ENCODE data around the gene TAF5L. TPM values are rescaled to one million over a fixed set of nuclear protein-coding genes. Genes with fewer than 3 reads are reported as not detected.

The TAF5L gene
- total and polyA plus RNA-seq, 2 of the 4 experiments (the other 2 are of a cell fraction), result 17.9 to 18.6 TPM

DNA sequence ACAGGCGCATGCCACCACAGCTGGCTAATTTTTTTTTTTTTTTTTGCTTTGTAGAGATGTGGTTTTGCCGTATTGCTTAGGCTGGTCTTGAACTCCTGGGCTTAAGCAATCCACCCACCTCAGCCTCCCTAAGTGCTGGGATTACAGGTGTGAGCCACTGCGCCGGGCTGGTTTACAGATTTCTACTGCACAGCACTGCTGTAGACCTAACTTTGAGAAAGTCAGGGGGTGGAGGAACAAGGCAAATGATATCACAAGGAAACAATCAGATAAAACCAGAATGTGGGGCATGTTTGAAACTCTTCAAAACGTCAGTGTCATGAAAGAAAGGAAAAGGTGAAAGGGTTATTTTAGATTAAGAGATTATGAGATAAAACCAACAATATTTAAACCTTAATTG, 45.4 kb upstream of the TAF5L start:
- in situ Hi-C loops (cut with MboI; ENCODE audit: low sequenced_read_pairs), result no loop called here
- BruUV-seq (replicated peaks), result no TSS peak
- CTCF ChIA-PET, result no interaction called here

More for the DNA sequence above, 45.4 kb upstream of the TAF5L start:
- H3K4me1 ChIP-seq (ENCODE audit: control insufficient read depth, insufficient read depth, low read length), result no peaks in the 10 kb centered on the region
- no peak overlapping the region for H3K23ac ChIP-seq (ENCODE audit: low read depth, low read length)
- H3K14ac ChIP-seq (replicated peaks; ENCODE audit: low read depth, low read length), result no peak overlapping the region
- ATAC-seq (ENCODE audit: low read depth), result no peak
- TF ChIP-seq MAZ (IDR thresholded peaks at IDR 0.05; ENCODE audit: borderline replicate concordance, low read depth, low read length), result no peak
- TF ChIP-seq, protein P1, sequence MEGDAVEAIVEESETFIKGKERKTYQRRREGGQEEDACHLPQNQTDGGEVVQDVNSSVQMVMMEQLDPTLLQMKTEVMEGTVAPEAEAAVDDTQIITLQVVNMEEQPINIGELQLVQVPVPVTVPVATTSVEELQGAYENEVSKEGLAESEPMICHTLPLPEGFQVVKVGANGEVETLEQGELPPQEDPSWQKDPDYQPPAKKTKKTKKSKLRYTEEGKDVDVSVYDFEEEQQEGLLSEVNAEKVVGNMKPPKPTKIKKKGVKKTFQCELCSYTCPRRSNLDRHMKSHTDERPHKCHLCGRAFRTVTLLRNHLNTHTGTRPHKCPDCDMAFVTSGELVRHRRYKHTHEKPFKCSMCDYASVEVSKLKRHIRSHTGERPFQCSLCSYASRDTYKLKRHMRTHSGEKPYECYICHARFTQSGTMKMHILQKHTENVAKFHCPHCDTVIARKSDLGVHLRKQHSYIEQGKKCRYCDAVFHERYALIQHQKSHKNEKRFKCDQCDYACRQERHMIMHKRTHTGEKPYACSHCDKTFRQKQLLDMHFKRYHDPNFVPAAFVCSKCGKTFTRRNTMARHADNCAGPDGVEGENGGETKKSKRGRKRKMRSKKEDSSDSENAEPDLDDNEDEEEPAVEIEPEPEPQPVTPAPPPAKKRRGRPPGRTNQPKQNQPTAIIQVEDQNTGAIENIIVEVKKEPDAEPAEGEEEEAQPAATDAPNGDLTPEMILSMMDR (conservative IDR thresholded peaks at IDR 0.05; ENCODE audit: low read depth, low read length), result no peak
- no peak for TF ChIP-seq RCOR1 (IDR thresholded peaks at IDR 0.05; ENCODE audit: insufficient replicate concordance, low read length)
- no peak for TF ChIP-seq POLR2A (IDR thresholded peaks at IDR 0.05; ENCODE audit: low read depth, low read length)
- no peak for TF ChIP-seq MAFK (IDR thresholded peaks at IDR 0.05; ENCODE audit: low read depth, low read length)
- no peak for TF ChIP-seq CEBPB (IDR thresholded peaks at IDR 0.05; ENCODE audit: low read depth, low read length)
- no peak for TF ChIP-seq SMC3 (IDR thresholded peaks at IDR 0.05; ENCODE audit: low read depth, low read length)
- no peak for TF ChIP-seq MXI1 (IDR thresholded peaks at IDR 0.05; ENCODE audit: borderline replicate concordance, low read depth, low read length)
- no peak for TF ChIP-seq RAD21 (IDR thresholded peaks at IDR 0.05; ENCODE audit: low read length)
- no peak for TF ChIP-seq NFE2L2 (IDR thresholded peaks at IDR 0.05; ENCODE audit: low read depth, low read length)
- H3K18ac ChIP-seq (ENCODE audit: low read depth, low read length), result no peak overlapping the region
- no peaks in the 10 kb centered on the region for H3K9me1 ChIP-seq (ENCODE audit: insufficient read depth, low read length)
- no peaks in the 10 kb centered on the region for H3K79me1 ChIP-seq (ENCODE audit: low read depth in 1 of 2, low read length in 2 of 2)
- dilution Hi-C loops (cut with HindIII; ENCODE audit: low sequenced_read_pairs, unreplicated experiment) (no loop called here), intact Hi-C loops (cut with micrococcal nuclease) (no loop called here)
- no peaks in the 10 kb centered on the region for H3K9me3 ChIP-seq (ENCODE audit: control insufficient read depth, insufficient read depth, low read length)
- H3K9ac ChIP-seq (ENCODE audit: low read depth, low read length), result no peak overlapping the region
- H4K8ac ChIP-seq (ENCODE audit: low read depth in 2 of 2, low read length in 2 of 2), result no peak overlapping the region
- no peak overlapping the region for H3K4me2 ChIP-seq (ENCODE audit: low read depth, low read length)
- H2BK20ac ChIP-seq (ENCODE audit: low read depth, low read length), result no peak overlapping the region
- H2AK5ac ChIP-seq (ENCODE audit: low read depth, low read length), result no peak overlapping the region
- no peaks in the 10 kb centered on the region for H3K36me3 ChIP-seq (ENCODE audit: control insufficient read depth, insufficient read depth, low read length)
- H3K27me3 ChIP-seq (ENCODE audit: control insufficient read depth, insufficient read depth, low read length), result no peaks in the 10 kb centered on the region
- H2BK15ac ChIP-seq (ENCODE audit: low read depth, low read length), result no peak overlapping the region
- H2AFZ ChIP-seq (replicated peaks; ENCODE audit: low read length, poor library complexity), result no peak overlapping the region
- POLR2A ChIA-PET (ENCODE audit: unreplicated experiment), result no interaction called here
- no CpG with 5 or more reads among the region's 5 CpGs for WGBS, 2 experiments (ENCODE audit: extremely low coverage in 2 of 2, insufficient read length in 1 of 2)
- DNase-seq, result no peak
- no peak overlapping the region for H2BK120ac ChIP-seq (ENCODE audit: low read depth, low read length)
- H4K5ac ChIP-seq (ENCODE audit: low read depth, low read length), result no peak overlapping the region
- H4K20me1 ChIP-seq (ENCODE audit: insufficient read depth, low read length), result no peaks in the 10 kb centered on the region
- H3K4me3 ChIP-seq (ENCODE audit: insufficient read depth, low read depth, low read length), result no peak overlapping the region
- no peak overlapping the region for H2AK9ac ChIP-seq (replicated peaks; ENCODE audit: low read depth, low read length, poor library complexity)
- H3K4ac ChIP-seq (ENCODE audit: low read depth, low read length), result no peak overlapping the region
- no peak overlapping the region for H4K91ac ChIP-seq (ENCODE audit: insufficient read depth, low read depth, low read length)
- no peak overlapping the region for H2BK5ac ChIP-seq (ENCODE audit: low read depth, low read length, poor library complexity, severe bottlenecking)
- H3K56ac ChIP-seq (ENCODE audit: extremely low read depth, insufficient read depth, low read length), result no peak overlapping the region
- no peak overlapping the region for H3K27ac ChIP-seq (ENCODE audit: insufficient read depth, low read length)
